Measurements from ENCODE around the gene OBSCN.
"Not testable (repeated sequence)": the region's sequence is repeated elsewhere in the genome, so short reads cannot be mapped to it uniquely, and the experiment has no call there.

Gene OBSCN

GRCh38 chr1:228185641-228185965 lies 22.2 kb upstream of the OBSCN start:
- DNase-seq (ENCODE audit: low spot score): no peak

- DNase-seq (ENCODE audit: low spot score): not testable (repeated sequence)
These were observed 19.6 kb upstream of the OBSCN start for GRCh38 chr1:228188249-228188648.

GRCh38 chr1:228190182-228190581 lies 17.7 kb upstream of the OBSCN start:
- DNase-seq (ENCODE audit: low spot score): no peak

- DNase-seq (ENCODE audit: low spot score): no peak
These were observed 17.1 kb upstream of the OBSCN start for GRCh38 chr1:228190778-228191177.

- DNase-seq (ENCODE audit: low spot score): no peak
These were observed 13.4 kb upstream of the OBSCN start for GRCh38 chr1:228194436-228194835.

- no peak for DNase-seq (ENCODE audit: low spot score)
These were observed 12.7 kb upstream of the OBSCN start for GRCh38 chr1:228194921-228195812.

- DNase-seq (ENCODE audit: low spot score): no peak
These were observed 10.2 kb upstream of the OBSCN start for GRCh38 chr1:228197555-228198147.

GRCh38 chr1:228198977-228199590 lies 8.8 kb upstream of the OBSCN start:
- no peak for DNase-seq (ENCODE audit: low spot score)

GRCh38 chr1:228204958-228205357 lies 2.9 kb upstream of the OBSCN start:
- no peak for DNase-seq (ENCODE audit: low spot score)

GRCh38 chr1:228205526-228206436 lies 2.1 kb upstream of the OBSCN start:
- no peak for DNase-seq (ENCODE audit: low spot score)

GRCh38 chr1:228206582-228207351 lies 1.1 kb upstream of the OBSCN start:
- DNase-seq (ENCODE audit: low spot score): no peak

- no peak for DNase-seq (ENCODE audit: low spot score)
These were observed 448 bp upstream of the OBSCN start for GRCh38 chr1:228207381-228207810.

- no peak for DNase-seq (ENCODE audit: low spot score)
These were observed 1.1 kb downstream of the OBSCN start for GRCh38 chr1:228208831-228209551.

- DNase-seq (ENCODE audit: low spot score): no peak
These were observed 1.8 kb downstream of the OBSCN start for GRCh38 chr1:228209657-228210056.

GRCh38 chr1:228210076-228210651 lies 2.3 kb downstream of the OBSCN start:
- no peak for DNase-seq (ENCODE audit: low spot score)

GRCh38 chr1:228210712-228211530 lies 3.1 kb downstream of the OBSCN start:
- no peak for DNase-seq (ENCODE audit: low spot score)

- no peak for DNase-seq (ENCODE audit: low spot score)
These were observed 3.9 kb downstream of the OBSCN start for GRCh38 chr1:228211531-228212414.

GRCh38 chr1:228212415-228212965 lies 4.6 kb downstream of the OBSCN start:
- no peak for DNase-seq (ENCODE audit: low spot score)
